Measurements from ENCODE around the gene EIF4A2.
"Not testable (repeated sequence)": the region's sequence is repeated elsewhere in the genome, so short reads cannot be mapped to it uniquely, and the experiment has no call there.

EIF4A2 gene

DNA sequence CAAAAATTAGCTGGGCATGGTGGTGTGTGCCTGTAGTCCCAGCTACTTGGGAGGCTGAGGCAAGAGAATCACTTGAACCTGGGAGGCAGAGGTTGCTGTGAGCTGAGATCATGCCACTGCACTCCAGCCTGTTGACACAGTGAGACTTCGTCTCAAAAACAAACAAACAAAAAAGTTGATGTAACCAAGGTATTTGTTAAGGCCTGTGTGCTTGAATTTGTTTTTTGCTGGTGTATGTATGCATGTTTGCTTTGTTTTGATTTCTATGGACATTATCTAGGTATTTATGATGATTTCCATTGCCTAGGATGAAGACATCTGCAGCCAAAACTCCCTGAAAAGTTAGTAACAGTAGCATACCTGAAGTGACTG is 39.0 kb downstream of the EIF4A2 start:
- not testable (repeated sequence) for DNase-seq

- DNase-seq = no peak
Measured at GRCh38 chr3:186823386-186823785, 40.0 kb downstream of the EIF4A2 start.

- DNase-seq = no peak
Measured at GRCh38 chr3:186824430-186825139, 41.2 kb downstream of the EIF4A2 start.

DNA sequence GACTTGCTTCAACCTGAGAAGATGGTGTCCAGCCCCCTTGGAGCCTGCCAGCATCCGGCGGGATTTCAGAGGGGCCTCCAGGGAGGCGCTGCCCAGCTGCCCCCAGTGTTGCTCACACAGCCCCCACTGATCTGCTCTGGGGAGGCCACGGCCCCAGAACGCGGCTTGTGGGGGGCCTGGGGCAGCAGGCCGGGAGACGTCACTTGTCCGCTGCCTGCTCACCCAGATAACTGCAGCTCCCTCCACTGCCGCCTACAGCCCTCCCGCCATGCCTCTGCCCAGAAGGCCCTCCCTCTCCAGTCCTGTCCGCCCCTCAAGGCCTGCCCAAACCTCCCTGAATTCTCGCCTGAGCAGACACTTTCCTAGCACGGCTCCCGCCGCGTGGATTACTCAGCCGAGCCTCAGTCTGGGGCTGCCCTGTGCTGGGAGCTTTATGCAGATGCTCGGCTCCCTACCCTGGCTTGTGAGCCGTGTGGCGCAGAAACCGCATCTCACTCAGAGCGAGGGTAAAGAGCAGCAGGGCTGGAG is 42.0 kb downstream of the EIF4A2 start:
- DNase-seq = peak; percentile 34

GRCh38 chr3:186825872-186826409 is 42.6 kb downstream of the EIF4A2 start:
- DNase-seq = peak; percentile 5

- DNase-seq = peak; percentile 30
Measured at GRCh38 chr3:186826410-186826975, 43.1 kb downstream of the EIF4A2 start.

DNA sequence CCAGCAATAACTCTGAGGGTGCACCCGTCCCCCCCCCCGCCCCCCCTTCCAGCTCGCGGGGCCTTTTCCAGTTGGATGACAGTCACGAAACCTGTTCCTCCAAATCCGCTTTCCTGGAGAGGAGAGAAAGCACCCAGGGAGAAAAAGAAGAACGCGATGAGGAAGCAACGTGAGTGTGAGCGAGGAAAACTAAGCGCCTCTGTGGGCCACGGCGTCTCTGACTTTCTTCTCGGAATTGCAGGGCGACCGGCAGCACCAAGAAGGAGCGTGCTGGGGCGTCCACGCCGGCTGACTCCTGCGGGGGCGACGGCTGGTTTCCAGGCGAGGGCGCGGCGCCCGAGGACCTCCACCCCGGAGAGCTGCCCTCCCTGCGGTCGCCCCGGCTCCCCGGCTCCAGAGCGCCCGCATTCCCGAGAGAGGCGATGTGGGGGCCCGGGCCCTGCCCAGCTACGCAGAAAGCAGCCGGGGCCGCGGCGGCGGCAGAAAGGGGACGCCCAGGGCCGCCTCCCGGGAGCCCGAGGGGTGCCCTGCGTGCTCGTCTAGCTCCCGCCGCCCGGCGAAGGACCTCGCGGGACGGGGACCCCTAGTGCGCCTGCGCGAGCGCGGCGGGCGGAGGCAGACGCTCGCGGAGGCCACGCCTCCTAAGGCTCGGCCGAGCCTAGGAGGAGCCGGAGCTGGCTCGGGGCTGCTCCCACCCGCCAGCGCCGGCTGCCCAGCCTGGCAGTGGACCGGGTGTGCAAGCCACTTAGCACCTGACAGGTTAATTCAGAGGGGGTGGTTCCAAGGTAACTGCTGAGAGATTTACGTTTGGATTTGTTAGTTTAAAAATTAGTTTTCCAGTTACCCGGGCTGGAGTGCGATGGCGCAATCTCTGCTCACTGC is 43.8 kb downstream of the EIF4A2 start:
- peak; percentile 88 for DNase-seq

DNA sequence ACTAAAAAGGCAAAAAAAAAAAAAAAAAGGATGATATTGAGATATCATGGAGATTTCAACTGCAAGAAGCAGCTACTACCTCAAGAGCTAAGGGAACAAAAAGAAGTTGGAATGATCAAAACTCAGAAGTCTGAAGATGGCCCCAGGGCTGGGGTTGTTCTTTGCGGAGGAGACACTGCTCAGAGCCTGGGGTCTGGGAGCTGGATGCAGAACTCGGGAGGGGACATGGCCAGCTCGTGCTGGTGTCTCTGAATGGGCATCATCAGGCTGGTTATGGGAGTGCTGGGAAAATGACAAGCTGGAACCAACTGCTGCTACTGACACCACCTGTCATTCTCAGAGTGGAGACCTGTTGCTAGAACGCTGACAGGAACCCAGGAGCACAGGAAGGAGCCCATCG is 45.0 kb downstream of the EIF4A2 start:
- peak; percentile 10 for DNase-seq

GRCh38 chr3:186831798-186832197 is 48.4 kb downstream of the EIF4A2 start:
- DNase-seq = no peak

- DNase-seq = no peak
Measured at GRCh38 chr3:186832276-186832675, 48.9 kb downstream of the EIF4A2 start.
